NCI-H146 (cell line): ENCODE results near the gene COL12A1.

Source experiments
- DNase-seq: peaks from one replicate; lab custom pipeline; 2025; lab: John Stamatoyannopoulos, UW

Gene COL12A1

DNA sequence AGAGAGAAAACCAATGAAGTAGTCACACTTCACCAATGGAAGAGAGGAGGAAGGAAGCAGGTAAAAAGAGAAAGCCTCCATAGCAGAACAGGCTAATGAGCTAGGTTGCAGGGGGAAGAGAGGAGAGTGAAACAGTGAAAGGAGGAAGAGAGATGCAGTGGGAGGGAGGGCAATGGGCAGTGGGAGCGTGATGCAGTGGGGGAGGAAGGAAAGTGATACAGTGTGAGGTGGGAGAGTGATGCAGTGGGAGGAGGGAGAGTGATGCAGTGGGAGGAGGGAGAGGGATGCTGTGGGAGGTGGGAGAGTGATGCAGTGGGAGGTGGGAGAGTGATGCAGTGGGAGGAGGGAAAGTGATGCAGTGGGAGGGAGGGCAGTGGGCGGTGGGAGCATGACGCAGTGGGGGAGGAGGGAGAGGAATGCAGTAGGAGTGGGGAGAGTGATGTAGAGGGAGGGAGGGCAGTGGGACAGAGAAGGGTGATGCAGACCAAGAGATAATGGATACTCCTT is 29.7 kb downstream of the COL12A1 start:
- DNase-seq, result no peak

DNA sequence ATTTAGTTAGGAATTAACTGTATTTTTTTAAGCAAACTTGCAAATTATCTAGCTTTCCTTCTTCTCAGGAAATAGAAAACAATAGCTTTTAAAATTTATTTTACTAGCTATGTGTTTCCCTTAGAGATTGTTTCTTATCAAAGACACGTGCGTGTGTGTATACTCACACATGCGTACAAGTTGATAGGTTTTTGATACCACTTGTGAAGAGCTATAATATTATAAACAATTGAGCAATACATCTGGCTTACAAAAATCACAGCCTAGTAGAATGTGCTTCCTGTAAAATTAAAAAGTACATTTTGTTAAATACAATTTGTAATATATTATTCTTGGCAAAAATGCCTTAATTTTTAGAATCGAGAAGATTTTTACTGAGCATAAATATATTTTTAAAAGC is 33.9 kb downstream of the COL12A1 start:
- DNase-seq, result no peak

DNA sequence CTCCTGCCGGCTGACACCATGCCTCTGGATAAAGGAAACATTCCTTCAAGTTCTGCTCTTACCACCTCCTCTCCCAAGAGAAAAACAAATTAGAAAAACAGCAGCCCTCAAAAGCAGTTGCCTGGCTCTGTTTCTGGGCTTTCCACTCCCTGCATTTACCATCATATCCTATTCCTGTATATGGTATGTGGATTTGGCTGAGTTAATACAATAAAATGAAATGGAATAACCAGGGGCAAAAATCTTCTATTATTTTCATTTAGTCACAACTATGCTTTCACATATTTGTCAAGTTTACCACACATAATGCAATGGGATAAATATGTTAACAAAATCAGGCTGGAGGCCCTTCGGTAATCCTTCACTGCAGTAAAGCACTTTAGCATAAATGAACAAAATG is 34.3 kb downstream of the COL12A1 start:
- no peak for DNase-seq

DNA sequence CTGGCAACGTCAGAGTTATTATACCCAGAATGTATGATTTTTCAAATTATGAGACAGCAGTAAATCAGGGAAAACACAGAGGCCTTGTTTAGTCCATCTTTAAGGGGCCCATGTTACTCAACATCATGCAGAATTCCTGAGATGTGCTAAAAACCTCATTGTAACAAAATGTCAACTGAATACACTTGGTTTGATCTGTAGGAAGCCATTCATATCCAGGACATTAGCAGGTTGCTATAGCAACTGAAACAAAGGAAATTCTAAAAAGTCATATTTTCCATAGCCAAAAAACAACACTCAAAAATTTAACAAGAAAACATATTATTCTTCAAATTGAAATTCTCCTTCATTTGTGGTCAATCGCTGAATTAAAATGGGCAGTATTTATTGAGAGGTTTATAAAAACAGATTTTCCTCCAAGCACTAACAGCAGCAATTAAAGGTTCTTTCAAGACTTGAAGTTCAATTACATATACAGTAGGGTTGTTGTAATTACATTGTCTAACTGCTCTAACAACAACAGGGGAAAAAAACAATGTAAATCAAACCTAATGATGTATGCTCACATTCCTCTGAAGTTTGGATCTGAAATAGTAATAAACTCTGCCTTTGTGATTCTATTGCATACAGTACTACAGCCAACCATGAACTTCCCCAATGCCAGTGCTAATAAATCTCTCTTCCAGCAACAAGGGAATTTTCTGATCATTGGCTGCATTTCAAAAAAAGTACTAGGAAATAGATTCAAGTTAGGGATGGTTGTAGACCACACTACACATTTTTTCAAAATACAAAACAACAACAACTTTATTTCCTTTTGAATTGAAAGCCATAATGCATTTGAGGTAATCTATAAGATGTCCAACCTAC is 34.9 kb downstream of the COL12A1 start:
- DNase-seq, result no peak

DNA sequence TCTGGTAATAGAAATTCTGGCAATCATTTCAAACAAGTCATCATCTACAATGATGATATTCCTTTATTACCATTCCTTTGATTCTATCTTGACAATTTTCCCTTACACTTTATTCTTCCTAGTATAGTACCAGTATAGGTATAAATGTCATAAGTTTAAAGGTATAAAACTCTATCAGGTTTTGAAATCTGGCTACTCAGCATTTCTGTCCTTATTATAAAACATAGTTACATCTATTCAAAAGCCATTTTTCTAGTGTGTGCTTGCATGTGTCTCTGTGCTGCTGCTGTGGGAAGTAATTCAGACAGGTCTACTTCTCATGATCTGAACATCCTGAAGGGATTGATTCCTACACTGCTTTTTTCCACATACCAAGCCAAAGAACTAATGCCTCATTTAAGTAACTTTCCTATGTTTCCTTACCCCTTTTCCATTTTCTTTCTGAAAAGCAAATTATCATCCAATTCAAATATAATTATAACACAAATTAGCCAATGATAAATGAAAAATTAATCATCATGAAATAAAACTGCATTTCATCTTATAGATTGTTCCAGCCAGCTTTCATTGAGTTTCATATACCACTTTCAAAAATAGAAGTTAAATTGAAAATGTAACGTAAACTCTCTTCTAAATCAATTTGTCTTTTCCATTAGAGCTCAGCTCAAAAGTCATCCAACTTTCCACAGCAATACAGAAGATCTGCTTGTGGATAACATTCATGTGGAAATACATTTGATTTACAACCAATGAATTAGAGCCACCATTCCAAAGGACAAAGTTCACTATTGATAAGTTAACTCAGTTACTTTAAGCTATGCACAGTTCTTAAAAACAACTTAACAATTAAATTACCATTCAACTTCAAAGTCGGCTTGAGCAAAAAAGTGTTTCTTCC is 35.9 kb downstream of the COL12A1 start:
- DNase-seq, result no peak

DNA sequence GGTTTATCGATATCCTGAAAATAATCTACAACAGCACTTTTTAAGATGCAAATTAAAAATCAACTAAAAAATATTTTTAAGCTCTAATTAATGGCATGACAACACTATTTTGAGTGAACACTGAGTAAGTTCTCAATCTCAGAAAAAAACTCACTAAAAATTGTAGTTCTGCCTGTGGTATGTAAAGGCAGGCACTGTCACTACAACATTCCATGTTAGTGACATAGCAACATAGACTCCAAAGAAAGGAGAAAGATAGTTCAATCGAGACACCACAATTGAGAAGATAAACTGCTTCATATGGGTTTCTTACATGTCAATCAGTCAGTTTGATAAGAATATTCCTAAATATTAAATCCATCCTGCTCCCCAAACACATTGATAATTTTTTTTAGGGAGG is 38.0 kb downstream of the COL12A1 start:
- DNase-seq, result no peak

DNA sequence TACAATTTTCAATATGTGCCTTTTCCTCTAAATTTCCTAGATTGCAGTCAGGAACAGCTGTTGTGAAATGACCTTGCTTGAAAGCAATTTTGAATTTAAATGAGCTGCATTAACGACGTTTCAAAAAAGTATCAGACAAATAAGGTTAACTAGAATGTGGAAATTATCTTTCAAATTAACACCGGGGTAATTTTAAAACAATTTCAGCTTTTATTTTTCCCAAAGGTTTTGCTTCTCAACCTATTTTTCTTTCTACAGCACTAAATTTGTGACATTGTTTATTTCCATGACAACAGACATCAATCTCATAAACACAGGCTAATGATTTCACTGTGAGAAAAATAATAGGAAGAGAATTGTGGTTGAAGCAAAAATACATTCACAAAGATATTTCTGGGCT is 38.5 kb downstream of the COL12A1 start:
- no peak for DNase-seq

DNA sequence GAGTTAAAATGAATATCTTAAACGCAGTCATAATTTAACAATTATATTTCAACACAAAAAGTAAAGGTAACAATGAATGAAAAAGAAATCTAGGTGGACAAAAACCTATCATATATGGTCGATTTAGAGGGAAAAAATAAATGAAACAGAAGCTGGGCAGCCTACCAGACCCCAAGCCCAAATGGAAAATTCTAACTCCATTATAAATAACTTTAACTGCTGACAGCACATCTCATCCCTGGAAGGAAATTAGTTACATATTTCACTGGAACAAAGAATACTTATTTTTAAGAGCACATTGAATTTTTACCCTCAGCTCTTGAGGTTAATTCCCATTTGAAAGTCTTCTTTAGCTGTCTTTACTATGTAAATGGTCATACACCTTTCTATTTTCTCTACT is 39.1 kb downstream of the COL12A1 start:
- no peak for DNase-seq

DNA sequence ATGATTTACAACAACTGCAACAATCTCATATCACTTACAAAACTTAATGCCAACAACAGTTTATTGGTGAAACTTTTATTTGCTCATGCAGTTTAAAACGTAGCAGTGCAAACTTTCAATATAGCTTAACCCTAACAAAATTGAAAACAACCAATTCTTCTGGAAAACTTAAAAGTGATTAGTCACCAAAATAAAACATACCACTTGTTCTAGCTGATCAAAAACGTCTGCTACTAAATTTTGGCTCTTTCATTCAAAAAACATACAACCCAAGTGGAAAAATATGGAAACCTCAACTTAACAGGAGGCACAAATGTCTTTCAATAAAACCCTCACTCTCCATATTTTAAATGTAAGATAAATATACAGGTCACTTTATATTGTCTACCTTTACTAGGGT is 39.6 kb downstream of the COL12A1 start:
- DNase-seq, result no peak

DNA sequence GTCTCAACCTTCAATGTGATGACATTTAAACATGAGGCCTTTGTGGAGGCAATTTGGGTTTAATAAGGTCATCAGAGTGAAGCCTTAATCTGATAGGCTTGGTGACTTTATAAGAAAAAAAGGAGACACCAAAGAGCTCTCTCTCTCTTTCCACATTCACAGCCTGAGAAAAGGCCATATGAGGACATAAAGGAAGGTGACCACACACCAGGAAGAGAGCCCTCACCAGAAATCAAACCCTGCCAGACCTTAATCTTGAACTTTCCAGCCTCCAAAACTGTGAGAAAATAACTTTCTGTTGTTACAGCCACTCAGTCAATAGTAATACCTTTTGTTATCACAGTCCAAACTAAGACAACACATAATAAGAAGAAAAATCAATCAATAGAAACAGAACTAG is 47.7 kb downstream of the COL12A1 start:
- no peak for DNase-seq

DNA sequence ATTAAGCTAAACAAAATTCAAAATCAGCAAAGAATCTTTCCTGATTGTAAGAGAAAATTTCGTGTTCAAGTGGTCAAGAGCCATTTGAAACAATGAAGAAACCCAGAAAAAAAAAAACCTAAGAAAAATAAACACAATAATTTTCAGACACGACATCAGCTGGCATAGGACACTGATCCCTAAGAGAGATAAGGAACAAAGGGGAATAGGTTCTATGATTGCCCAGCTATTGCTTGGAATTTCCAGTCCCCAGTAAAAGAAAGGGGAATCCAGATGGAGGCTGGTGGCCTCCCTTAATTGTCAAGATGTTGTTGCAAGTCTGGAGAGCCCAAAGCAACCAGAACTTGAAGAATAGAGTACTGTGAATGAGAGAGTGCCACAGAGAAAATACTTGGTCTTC is 48.5 kb downstream of the COL12A1 start:
- no peak for DNase-seq

DNA sequence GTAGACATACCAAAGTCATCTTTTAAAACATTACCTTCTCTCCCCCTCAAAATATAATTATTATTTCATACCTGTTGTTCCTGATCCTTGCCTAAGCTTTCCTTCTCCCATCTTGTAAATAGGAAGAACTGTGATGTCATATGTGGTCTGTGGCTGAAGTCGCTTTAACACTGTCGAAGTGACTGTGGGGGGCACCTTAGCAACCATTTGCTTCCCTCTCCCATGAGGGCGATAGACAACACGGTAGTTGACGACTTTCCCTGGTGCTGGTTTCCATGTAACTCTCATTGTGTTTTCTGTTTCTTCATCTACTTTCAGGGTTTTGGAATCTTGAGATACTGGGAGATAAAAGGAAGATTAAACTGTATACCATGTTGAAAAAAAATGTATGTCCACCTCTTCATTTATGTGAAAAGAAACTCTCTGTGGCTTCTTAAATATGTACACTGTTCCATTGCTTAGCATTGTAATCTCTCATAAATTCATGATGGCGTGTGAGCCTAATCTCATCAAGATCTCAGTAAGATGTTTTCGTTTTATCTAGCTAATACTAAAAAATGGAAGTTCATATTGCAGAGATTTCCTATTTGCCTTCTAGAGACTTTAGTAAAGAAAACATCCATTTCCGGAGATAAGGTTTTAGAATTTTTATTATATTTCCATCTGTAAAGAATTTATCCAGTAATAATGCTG is 49.5 kb downstream of the COL12A1 start:
- DNase-seq, result no peak

DNA sequence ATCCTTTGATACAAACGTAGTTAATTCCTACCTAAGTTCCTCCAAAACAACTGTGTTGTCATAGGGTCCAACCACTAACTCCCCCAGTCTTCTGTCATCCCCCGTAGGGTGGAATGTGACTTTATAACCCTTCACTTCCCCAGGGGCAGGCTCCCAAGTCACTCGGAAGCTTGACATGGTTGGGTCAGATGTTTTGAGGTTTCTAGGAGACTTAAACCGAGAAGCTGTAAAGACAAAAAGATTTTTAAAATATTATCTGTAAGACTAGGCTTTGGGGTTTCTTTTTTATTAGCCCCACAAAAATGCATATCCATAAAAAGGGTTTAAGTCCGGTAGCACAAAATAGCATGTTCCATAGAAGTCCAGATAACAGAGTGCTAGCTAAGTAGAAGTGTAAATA is 50.2 kb downstream of the COL12A1 start:
- no peak for DNase-seq

DNA sequence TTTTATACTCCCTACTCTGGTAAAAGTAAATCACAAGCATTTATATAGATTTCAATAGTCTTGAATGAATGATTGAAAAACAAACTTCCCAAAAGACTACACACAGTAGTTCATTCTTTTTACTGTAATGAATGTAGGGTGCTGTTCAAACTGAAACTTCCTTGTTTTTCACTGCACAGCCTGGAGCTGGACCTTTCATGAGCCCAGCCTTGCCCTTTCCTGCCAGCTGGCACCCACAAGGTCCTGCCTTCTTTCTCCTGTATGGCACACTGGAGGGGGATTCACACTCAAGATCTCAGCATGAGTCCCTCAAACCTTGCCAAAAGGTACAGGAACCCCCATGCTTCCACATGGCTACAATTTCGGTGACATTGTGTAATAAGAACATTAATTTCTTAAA is 50.9 kb downstream of the COL12A1 start:
- no peak for DNase-seq

DNA sequence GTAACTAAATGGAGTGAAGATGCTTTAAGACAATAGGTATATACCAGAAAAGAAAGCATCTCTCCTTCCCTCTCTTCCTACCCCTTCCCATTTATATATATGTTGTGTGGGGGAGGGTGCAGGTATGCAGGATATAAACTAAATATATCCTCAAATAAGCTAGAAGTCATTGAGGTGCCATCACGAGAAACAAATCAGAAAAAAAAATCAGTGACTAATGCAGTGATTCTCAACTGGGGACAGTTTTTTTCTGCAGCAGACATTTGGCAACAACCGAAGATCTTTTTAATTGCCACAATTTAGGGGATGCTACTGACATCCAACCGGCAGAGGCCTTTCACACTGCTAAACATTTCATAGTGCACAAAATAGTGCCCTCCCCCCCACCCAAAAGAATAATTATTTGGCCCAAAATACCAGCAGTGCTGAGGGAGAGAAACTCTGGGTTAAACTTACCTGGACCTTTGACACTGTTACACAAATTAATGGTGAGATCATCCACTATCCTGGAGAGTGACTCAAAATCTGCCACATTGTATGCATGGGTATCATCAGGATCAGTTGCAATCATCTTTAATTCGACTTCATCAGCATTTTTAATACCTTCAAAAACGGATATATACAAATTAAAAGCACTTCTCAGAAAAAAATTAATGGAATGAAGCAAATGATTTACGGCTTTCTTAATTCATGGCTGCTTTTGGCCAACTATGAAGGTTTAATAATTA is 55.0 kb downstream of the COL12A1 start:
- DNase-seq, result no peak

DNA sequence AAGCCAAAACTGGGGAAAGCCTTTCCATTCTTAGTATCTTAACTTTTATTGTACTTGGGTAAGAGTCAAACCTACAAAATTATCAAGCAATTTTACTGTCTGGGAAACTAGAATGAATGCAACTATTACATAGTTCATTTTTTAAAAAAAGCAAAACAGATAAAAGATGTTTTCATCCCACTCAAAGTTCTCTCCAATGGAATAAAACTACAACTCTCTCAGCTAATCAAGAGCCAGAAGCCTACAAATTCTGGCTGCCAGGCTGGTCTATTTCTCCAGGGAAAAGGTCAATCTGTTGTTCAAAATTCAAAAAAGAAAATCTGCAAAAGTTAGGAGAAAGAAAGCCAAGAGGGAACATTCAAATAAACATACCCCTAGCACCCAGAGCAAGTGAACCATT is 56.2 kb downstream of the COL12A1 start:
- DNase-seq, result no peak

DNA sequence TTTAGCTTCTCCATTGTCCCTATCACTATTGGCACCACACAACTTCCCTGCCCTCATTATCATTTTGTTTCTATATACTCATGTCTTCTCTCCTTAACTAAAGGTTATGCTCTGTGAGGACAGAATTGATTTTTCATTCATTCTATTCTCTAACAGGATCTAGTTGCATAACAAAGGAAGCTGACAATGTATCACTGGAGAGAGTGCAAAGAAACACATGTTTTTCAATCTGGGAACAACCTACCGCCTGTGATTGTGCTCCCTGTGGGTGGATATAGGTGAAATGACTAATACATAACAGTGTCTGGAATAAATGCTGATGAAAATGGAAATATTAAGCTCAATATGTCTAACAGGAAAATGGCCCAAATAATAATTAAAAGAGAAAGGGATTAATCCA is 56.6 kb downstream of the COL12A1 start:
- no peak for DNase-seq

DNA sequence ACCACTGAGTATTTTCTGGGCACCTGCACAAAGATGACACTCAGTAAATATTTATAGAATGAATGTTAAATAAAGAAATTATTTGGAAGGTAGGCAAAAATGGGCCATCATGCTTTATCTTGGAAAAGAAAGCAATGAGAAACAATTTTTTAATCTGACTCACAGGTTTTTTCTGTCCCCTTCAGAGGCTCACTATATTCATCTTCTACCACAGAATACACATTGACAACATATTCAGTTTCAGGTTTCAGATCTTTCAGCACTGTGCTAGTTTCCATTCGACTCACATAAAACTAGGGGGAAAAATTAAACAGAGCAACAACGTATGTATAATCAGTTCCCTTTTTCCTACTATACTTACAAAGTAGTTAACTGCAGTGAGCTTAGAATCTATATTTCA is 58.3 kb downstream of the COL12A1 start:
- no peak for DNase-seq

DNA sequence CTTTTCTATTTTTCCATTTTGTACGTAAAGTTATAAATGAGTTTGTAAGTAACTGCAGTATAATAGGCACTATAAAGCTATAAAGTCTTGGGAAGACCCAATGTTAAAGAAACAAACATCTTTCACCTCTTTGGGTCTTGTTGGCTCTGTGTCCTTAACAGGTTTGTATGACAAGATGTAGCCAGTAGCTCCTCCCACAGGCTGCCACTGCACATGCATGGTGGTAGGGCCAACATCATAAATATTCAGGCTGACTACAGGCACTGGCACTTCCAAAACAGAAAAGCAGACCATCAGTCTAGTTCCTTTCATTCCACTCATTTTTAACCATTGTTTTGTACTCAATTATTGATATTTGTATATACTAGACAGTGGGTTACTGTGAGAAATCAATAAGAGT is 59.9 kb downstream of the COL12A1 start:
- DNase-seq, result no peak

DNA sequence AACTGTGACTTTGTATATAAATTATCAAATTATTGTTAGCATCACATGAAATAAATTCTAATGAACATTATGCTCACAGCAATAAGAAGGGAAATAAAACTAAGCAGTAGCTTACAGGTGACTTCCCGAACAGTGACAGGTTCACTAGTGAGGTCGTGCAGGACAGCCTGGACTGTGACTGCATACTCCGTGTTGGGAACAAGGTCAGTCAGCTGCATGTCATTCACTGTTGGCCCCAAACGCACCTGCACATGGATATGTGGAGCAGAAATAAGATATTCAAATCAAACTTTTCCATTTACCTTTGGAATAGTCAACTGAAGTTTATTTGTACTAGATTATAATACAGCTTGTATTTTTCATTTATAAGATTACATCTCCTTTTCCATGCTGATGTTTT is 60.6 kb downstream of the COL12A1 start:
- no peak for DNase-seq

DNA sequence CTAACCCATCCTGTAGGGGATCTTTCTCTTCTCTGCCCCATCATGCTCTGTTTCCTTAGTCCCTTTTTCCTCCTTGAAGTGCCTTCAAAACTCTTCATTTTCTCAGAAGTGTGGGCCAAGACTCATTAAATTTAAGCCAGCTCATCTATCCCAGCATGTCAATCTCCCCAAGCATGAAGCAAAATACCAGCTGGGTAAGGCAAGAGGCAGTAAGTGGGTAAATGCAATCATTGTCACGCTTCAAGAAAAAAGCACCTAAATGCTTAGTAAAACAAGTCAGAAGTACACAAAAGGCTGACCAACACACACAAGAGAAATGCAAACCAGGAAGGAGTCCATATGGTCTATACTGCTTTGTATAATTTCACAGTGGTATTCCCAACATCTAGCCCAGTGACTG is 61.5 kb downstream of the COL12A1 start:
- DNase-seq, result no peak

DNA sequence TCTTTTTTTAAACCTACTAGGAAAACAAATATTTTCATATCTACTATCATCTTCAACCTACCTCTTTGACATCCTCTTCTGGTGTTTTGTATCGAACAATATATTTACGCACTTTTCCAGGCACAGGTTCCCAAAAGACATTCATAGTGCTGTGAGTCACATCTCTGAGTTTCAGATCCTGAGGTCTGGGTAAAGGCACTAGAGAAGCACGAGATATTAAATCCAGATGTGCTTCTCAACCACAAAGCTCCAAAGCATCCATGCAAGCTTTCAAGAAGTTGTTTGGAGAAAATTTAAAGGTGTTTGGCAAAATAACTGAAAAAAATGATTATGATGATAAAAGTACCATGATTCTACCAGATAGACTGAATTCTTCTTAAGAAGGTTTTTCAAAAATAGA is 62.7 kb downstream of the COL12A1 start:
- no peak for DNase-seq
